SU-DHL-6 (cell line): ENCODE measurements around the gene OVOL1.

Experiments
- EZH2phosphoT487 ChIP-seq: fragments of 200-600 bp; sonication (generic), shearing (Covaris generic); conservative IDR thresholded peaks from 2 replicates; pipeline ENCODE4 v1.6.1; 2018; ENCODE audit warnings: mild to moderate bottlenecking, antibody characterized with exemption, low read length, moderate library complexity, mixed read lengths
- TF ChIP-seq, protein P1 (sequence below): fragments of 200-600 bp; sonication (generic); IDR thresholded peaks from one replicate; pipeline ENCODE4 v1.5.1; 2017; ENCODE audit warnings: antibody characterized with exemption, mild to moderate bottlenecking, low read length, moderate library complexity; ENCODE audit not compliant: insufficient read depth, poor library complexity, severe bottlenecking

DNA sequence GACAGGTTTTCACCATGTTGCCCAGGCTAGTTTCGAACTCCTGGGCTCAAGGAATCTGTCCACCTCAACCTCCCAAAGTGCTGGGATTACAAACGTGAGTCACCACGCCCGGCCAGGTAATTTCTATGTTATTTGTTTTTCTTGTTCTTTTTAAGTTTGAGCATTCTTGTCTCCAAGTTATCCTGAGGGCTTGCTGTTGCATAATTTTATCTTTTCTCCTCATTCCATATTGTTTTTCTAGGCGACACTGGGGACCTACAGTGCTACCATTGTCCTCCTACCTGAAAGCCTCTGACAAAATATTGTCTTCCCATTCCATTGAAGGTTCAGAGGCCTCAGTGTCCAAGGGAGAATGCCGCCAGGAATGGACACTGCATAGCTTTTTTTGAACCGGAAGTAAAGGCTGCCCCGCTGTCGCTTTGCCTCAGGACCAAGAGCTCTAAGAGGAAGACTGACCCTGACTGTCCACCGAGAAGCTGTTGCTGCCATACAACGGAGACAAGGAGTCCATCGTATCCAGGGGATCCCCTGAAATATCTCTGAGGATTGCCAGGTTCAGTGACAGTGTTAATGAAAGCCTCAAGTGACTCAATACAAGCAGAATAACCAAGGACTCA is 15.8 kb upstream of the OVOL1 start:
- TF ChIP-seq, protein P1, sequence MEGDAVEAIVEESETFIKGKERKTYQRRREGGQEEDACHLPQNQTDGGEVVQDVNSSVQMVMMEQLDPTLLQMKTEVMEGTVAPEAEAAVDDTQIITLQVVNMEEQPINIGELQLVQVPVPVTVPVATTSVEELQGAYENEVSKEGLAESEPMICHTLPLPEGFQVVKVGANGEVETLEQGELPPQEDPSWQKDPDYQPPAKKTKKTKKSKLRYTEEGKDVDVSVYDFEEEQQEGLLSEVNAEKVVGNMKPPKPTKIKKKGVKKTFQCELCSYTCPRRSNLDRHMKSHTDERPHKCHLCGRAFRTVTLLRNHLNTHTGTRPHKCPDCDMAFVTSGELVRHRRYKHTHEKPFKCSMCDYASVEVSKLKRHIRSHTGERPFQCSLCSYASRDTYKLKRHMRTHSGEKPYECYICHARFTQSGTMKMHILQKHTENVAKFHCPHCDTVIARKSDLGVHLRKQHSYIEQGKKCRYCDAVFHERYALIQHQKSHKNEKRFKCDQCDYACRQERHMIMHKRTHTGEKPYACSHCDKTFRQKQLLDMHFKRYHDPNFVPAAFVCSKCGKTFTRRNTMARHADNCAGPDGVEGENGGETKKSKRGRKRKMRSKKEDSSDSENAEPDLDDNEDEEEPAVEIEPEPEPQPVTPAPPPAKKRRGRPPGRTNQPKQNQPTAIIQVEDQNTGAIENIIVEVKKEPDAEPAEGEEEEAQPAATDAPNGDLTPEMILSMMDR = no peak
- no peak for TF ChIP-seq EZH2phosphoT487
